DMS114 treated with DMSO at 0.1 percent for 48 hours (cell line): ENCODE results near the gene PPARG.

ENCODE experiments used
- DNase-seq: peaks from one replicate; lab custom pipeline; 2025; ENCODE audit not compliant: unreplicated experiment; lab: John Stamatoyannopoulos, UW

Gene PPARG

DNA sequence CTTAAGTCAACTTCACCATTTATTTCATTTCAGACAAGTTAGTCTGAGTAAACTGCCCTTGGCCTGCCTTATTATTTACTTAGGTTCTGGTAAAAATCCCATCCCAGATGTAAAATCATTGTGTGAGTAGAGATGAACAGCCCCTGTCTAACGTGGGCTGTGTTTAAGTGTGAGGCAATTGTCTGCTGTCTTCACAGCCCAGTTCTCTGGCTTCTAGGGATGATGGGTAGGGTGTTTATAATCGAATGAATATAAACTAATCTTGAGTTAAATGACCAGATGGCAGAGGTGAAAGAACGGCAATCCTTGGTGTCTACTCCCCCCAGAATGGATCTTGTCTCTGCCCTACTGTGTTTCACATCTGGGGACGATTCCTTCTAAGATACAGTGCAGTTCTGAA lies 20.8 kb downstream of the PPARG start:
- no peak for DNase-seq

DNA sequence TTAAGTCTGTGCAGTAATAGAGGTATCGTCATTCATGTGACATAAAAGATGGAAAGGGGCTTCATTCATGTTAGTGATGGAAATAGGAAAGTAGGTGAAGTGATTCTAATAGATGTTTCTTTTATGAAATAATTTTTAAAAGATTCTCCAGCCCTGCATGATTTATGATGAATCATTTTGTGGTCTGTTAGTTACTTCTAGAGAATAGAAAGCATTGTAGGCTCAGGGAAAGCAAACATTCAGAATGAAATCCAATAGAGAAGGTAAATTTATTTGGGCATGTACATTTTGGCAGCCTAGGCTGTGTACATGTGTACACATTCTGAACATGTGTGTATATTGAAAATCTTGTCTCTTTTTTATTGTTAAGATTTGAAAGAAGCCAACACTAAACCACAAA lies 23.1 kb downstream of the PPARG start:
- DNase-seq: no peak

DNA sequence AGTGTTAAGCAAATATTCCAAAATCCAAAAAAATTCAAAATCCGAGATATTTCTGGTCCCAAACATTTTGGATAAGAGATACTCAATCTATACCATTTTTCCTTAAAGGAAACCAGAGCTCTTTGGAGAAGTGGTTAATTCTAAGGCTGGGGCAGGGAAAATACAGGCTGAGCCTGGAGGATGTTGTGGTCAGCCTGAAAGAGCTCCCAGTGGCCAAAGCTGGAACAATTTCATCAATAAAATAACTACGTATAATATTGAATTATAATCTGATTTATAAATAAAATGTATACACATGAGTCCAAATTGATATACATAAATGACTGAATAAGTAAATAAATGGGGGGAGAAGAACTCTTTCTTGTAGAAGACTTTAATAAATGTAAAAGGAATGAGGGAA lies 24.6 kb downstream of the PPARG start:
- DNase-seq: no peak

DNA sequence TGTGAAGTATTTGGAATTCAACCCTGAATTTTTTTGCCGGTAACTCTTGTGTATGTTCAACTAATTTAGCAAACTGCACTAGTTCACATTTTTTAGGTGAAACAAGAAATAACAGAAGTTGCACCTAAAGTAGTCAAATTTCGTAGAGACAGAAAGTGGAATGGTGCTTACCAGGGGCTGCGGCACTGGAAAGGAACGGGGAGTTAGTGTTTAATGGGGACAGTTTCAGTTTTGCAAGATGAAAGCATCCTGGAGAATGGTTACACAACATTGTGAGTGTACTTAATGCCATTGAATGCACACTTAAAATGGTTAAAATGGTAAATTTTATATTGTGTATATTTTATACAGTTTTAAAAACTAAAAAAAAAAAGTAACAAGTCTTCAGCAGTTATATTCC lies 27.4 kb downstream of the PPARG start:
- DNase-seq: no peak

DNA sequence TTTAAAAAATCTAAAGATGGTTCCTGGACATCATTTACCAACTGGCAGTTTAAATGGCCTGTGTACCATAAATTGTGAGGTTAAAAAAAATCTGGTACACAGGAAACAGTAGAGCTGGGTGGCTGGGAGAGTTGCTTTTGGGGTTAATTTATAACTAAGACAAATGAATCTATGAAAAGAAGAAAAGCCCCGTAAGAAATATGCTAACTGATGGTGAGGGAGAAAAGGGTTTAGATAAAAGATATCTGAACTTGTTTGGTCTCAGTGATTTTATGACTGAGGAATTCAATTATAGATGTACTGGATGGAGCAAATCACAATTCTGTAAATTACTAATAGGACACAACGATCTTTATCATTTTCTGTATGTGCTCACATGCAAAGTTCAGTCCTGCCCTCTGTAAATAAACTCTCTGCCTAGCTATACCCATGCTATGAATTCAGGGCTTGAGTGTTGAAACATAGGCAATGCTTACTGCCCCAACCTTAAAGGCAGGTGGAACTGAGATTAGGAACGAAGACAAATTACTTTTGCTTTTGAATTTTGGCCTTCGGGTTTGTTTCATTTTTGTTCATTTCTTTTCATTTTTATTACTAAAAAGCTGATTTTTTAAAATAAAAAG lies 28.0 kb downstream of the PPARG start:
- DNase-seq: no peak

DNA sequence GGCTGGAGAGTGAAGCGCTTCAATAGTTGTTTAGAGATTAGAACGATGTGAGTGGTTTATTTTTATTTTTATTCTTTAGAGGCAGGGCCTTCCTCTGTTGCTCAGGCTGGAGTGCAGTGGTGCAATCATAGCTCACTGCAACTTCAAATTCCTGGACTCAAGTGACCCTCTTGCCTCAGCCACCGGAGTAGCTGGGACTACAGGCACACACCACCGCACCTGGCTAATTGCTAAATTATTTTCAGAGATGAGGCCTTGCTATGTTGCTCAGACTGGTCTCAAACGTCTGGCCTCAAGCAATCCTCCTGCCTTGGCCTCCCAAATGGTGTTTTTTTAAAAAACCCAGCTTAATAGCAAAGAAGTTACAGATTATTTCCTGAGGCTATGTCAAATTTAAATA lies 29.0 kb downstream of the PPARG start:
- DNase-seq: no peak

DNA sequence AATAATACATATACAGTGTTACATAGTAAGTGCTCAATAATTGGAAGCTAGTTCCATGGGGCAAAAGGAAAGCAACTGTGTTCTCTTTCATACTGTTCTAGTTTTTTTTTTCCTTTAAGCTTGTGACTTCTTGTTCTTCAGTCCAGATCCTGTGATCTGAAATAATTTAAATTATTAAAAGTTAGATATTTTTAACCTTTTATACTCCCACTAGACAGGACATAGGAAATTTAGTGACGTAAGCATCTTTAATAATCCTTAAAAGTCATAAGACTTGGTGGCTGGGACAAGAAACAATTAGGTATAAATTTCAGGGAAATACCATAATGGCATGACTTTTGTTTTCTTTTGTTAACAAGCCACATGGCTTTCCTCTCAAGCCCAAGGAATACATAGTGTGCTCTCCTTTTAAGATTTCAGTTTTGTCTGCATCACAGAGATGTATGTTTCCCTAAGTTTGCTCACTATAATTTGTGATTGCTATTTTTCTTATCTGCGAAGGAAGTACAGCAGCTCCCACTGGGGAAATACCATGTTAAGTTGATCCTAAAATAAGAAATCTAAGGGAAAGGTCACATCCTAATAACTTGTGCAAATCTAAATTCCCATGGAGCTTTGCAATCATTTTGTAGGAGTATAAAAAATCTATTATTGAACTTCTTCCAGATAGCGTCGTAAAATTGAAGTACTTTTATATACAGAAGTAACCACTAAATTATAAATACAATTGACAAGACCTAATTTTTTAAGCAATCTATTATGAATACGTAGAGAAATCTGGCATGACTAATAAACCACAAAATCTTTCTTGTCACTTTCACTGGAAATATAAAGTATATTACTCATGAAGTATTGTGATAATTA lies 30.1 kb downstream of the PPARG start:
- no peak for DNase-seq

DNA sequence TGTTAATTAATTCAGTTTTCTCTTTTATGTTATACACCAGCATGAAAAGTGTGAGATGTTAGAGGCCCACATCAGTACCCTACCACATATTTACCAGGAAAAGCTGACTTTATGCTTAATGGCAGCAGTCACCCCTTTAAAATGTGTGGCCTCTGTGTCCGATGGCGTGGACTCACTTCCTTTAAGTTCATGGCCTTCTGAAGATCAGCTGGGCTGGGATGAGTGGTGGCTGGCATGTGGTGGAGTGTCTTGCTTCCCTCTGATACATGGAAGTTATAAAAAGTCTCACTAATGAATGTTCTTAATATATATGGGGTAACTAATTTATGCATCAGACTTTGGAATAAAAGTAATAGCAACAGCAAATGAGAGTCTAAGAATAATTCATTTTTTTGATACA lies 32.1 kb downstream of the PPARG start:
- no peak for DNase-seq

DNA sequence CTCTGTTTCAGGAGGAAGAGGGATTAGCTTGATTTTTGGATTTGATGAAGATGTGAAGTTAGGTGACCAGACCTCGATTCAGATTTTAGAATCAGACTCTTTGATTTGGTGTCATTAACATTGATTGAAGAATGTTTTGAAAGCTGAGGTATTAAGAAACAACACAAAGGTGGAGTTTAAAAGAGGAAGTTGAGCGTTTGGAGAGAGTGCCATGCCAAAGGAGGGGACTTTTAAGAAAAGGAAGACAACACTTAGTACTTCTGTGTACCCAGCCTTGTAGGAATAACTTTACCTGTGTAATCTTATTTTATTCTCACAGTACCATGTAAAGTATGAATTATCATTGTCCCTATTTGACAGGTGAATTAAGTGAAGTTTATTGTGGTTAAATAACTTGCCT lies 34.4 kb downstream of the PPARG start:
- DNase-seq: no peak

DNA sequence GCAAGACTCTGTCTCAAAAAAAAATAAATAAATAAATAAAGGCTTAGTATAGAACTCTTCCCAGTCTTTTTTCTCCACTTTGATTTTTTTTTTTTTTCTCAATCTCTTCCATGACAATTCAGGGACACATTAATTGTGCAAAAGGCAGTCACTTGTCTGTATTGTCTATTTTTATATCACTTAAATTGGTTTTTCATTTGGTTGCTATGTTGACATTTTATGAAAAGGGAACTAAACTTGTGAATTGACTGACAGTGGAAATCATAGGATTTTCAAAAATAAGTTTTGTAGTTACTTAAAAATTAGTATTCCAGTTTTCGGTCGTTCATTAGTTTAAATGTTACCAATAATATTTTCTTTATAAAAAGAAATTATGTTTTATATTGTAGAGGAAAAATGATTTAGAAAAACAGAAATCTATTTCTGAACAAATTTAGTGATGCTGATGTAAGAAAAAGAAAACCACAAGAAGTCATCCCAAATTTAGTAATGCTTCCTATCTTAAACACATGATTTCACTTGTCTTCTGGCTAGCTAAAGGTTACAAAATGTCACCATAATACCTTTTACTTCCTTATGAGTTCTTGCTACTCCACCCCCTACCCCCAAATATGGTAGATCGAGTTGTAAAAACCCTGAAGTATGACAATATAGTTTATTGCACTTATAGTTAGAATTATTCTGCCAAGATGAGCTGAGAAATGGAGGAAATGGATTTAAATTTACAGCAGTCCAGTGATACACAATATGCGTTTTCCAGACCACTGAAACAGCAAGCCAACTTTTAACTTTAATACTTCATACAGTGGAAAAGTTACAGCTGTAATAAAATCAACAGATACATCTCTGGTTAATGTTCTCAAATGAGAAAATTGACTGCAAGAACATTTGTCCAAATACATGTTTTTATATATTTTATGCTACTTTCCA lies 37.0 kb downstream of the PPARG start:
- DNase-seq: no peak

DNA sequence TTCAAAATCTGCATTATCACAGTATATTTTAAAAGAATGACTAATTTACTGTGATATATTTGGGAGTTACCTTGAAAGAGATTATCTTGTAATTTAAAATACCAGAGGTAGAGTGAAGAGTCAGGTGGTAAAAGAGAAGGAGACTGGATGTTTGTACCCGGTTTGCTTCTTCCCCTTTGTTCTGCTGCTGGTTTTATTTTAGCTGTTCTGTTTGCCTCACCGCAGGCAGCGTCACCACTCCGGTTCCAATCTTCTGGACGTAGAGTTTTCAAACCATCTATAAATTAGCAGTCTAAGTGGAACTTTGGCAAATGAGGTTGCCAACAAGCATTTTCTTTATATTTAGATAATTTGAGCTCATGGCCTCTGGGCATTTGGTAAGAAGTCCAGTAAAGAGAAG lies 38.2 kb downstream of the PPARG start:
- DNase-seq: no peak

DNA sequence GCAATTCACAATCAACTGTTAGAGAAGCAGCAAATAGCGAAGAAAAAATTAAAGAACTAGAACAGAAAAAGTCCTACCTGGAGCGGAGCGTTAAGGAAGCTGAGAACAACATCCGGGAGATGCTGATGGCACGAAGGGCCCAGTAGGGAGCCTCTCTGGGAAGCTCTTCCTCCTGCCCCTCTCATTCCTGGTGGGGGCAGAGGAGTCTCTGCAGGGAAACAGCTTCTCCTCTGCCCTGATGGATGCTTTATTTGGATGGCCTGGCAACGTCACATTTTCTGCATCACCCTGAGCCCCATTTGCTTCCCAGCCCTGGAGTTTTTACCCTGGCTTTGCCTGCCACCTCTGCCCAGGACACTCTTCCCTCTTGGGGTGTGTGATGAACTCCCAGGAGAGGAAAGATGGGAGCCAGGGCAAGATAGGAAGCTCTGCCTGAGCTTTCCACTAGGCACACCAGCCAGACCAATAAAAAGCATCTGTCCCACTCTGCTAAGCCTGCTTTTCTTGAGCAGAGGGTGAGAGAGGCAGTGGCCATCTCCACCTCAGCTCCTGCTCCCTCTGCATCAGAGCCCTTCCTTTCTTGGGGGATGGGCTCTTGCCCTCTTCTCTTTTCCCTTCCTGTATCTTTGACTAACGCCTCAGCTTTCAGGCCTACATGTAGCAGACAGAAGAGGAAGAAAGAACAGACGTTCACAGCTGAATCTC lies 39.4 kb downstream of the PPARG start:
- no peak for DNase-seq

DNA sequence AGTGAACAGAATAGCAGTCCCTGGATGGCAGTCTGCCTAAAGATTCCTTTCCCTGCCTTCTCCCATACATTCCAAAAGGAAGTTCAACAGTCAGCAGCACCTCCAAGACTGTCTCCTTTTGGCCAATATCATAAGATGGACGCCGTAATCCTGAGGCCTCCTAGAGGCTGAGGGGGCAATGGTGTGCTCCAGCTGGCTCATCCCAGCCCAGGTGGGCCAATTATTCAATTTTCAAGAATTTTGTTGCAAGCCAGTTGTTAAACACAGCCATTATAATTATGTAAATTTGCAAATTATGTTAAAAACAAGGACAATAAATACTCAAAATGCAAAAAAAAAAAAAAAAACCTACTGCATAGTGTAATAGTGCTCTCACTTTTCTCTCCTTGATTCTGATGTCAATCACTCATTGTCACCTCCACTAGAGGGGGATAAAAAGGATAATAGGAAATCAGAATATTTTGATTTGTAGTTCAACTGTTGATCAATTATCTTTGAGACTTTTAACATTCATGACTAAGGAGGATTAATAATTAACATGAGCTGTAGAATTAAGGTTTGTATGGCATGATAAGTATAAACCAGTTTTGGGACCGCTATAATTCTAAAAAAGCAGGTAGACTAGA lies 40.1 kb downstream of the PPARG start:
- DNase-seq: no peak

DNA sequence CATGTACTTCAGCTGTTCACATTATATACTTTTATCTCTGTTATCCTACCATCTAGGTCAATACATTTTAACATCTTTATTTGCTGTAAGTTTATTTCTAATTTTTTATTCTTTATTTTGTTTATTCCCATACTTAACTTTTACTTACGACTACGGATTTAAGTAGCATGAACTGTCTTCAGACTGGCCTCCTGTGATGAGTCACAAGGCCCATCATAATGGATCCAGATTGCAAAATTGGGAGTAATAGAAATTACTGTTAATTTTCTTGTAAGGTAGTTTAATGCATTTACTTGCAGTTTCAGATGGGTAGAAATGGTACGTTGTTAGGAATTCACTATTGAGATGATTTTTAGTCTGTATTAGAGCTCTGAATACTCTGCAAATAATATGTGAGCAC lies 45.9 kb downstream of the PPARG start:
- no peak for DNase-seq

DNA sequence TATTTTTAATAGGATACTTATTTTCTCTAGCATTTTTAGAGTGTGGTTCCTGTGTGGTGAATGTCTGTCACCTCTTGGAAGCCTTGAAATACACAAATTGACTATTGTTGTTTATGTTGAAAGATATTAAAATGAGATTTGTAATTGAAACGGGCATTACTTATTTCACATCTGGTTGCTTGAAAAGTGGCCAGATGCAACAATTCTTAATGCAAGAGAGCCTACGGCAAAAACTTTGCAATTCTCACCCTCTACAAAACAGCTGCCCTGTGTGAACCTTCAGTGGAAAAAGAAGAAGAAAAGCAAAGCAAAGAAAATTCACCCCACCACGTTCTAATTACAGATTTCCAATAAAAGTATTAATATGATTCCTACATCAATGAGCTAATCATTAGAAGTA lies 46.6 kb downstream of the PPARG start:
- no peak for DNase-seq

DNA sequence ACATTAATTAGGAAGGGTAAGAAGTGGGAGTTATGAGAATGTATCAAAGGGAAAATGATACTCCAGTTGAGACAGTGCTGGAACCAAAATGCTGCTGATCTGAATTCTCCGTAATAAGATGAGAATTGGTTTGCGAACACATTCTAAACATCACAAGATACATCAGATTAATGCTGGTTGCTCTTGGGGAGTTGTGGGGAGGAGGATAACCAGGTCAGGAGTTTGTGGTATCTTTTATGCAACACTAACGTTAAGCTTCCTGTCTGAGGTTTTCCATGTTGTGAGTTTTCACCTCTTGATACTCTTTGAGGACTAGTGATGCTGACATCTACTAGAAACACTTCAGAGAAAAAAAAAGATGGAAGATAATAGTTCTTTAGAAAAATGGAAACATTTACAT lies 47.2 kb downstream of the PPARG start:
- DNase-seq: no peak

DNA sequence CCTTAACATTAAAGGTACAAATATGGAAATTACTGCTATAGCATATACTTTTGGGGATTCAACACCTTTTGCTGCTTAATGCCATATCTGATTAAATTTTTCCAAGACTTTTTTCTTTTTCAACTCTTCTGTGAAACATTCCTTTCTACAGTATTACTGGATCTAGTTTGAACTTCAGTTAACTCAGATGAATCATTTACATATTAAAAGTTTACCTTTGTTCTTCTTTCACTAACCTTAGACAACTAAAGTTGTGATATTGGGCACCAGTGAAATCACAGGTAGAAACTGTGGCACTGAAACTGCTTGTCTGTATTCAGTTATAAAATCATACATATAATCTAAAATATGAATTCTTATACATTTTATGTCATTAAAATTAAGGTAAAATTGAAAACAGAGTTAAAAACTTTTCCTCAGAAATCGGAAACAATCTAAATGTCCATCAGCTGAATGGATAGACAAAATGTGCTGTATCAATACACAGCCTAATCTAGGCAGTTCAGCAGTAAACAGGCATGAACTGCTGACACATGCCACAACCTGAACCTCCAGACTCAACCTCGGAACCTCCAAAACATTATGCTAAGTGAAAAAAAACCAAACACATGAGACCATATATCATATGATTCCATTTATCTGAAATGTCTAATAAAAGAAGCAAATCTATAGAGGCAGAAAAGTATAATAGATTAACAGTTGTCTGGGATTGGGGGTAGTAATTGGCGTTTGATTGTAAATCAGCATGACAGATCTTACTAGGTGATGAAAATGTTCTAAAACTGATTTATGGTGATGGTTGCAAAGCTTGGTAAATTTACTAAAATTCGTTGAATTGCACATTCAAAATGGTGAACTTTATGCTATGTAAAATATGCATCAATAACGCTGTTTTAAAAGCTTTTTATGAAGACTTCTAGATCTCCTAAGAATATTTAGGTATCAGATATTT lies 50.0 kb downstream of the PPARG start:
- no peak for DNase-seq

DNA sequence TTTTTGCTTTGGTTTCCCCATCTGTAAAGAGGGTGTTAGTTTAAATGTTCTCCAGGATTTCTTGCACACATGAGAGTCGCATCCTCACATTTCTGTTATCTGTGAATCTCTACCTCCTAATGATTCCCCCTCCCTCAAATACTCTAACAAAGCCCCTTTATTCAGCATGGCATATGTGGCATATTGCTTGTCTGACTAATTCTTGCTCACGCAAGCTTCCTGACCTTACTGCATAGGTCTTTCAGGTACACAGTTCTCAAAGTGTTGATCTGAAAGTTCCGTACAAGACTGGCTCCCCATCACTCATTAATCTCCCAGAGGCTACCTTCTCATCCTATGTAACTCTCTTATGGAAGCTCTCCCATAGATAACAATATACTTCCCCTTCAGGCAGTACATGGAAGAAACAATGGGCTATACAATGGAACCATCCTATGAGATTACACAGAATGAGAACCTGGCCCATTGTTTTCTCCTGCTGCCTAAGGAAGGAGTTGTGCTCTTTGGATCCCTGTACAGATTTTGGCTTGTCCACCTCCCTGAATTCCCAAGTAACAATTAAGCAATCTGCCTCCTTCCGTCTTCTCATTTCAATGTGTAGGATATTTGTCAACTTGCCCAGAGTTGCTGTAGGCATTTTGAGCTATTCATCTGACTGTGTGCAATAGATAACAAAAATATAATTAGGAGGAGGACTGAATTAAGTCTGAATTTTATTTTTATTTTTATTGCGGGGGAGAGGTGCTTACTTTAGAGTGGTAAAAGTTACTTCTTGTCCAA lies 51.0 kb downstream of the PPARG start:
- DNase-seq: no peak

DNA sequence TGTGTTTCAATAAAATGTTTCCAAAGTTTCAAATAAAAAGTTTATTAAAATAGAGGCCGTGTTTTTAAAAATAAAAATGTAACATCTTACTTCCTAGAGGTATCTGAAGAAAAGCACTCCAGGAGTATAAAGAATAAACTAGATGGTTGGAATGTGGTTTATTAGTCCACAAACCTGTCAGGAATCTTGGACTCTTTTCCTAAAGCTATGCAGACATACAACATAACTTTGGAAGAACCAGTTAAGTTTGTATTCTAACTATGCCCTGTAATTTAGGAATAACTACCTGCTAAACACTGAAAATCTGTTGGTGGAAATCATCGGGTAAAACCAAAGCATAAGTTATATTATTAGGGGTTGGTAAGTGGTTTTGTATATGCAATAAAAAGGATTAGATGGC lies 51.6 kb downstream of the PPARG start:
- DNase-seq: no peak
